Type B pancreatic cell (in vitro differentiated cells): Measurements from ENCODE around the gene WBP1L. TPM values are rescaled to one million over a fixed set of nuclear protein-coding genes. Genes with fewer than 3 reads are reported as not detected.
"Not testable (repeated sequence)": the region's sequence is repeated elsewhere in the genome, so short reads cannot be mapped to it uniquely, and the experiment has no call there.

Source experiments
- DNase-seq: peaks from one replicate; pipeline ENCODE4 v3.0.0; 2021; ENCODE audit warnings: mixed read lengths; ENCODE audit not compliant: unreplicated experiment; ENCODE audit errors: extremely low spot score
- H3K27ac Mint-ChIP-seq: 2 replicates; pipeline ENCODE4 v1.8.0; 2021; ENCODE audit warnings: mild to moderate bottlenecking, mixed read lengths
- H3K27me3 Mint-ChIP-seq: 2 replicates; pipeline ENCODE4 v1.8.0; 2021; ENCODE audit warnings: mixed read lengths
- H3K36me3 Mint-ChIP-seq: 2 replicates; pipeline ENCODE4 v1.8.0; 2021; ENCODE audit warnings: mixed read lengths
- H3K4me1 Mint-ChIP-seq: one replicate; pipeline ENCODE4 v1.8.0; 2021; ENCODE audit warnings: mixed read lengths; ENCODE audit not compliant: unreplicated experiment
- H3K4me3 Mint-ChIP-seq: 2 replicates; pipeline ENCODE4 v1.8.0; 2021; ENCODE audit warnings: mild to moderate bottlenecking, mixed read lengths
- H3K9me3 Mint-ChIP-seq: 2 replicates; pipeline ENCODE4 v1.8.0; 2021; ENCODE audit warnings: mixed read lengths
- CTCF ChIP-seq: fragments of 200-600 bp; sonication (generic); conservative IDR thresholded peaks from 2 replicates; pipeline ENCODE4 v1.5.0; 2021; ENCODE audit warnings: antibody characterized with exemption, mild to moderate bottlenecking
- total RNA-seq: library from RNA; stranded (reverse); gene quantifications from 2 replicates; pipeline ENCODE4 v1.2.1, GENCODE V29; 2021; ENCODE audit warnings: low replicate concordance

Gene WBP1L
- total RNA-seq, 1 donor from 2014 or later = 40.3 TPM

- Mint-ChIP-seq H3K9me3 (peaks cover 5% of the 10 kb centered on the region), H3K27ac (peak overlapping the region; percentile 64), H3K4me1 (peaks cover 31% of the 10 kb centered on the region), H3K4me3 (peak overlapping the region; percentile 62), H3K36me3 (peaks cover 8% of the 10 kb centered on the region), H3K27me3 (no peaks in the 10 kb centered on the region)
- no peak for DNase-seq
- TF ChIP-seq CTCF = no peak
Observed at GRCh38 chr10:102758240-102758932, 14.6 kb downstream of the WBP1L start.

DNA sequence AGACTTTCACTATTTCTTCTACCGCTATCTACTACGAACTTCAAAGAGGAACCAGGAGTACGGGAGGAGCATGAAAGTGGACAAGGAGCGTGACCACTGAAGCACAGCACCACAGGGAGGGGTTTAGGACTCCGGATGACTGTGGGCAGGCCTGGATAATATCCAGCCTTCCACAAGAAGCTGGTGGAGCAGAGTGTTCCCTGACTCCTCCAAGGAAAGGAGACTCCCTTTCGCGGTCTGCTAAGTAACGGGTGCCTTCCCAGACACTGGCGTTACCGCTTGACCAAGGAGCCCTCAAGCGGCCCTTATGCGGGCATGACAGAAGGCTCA lies 15.2 kb downstream of the WBP1L start:
- H3K9me3 Mint-ChIP-seq = not testable (repeated sequence)
- Mint-ChIP-seq H3K4me3 (peak overlapping the region; percentile 62), H3K27ac (peak overlapping the region; percentile 64)

DNA sequence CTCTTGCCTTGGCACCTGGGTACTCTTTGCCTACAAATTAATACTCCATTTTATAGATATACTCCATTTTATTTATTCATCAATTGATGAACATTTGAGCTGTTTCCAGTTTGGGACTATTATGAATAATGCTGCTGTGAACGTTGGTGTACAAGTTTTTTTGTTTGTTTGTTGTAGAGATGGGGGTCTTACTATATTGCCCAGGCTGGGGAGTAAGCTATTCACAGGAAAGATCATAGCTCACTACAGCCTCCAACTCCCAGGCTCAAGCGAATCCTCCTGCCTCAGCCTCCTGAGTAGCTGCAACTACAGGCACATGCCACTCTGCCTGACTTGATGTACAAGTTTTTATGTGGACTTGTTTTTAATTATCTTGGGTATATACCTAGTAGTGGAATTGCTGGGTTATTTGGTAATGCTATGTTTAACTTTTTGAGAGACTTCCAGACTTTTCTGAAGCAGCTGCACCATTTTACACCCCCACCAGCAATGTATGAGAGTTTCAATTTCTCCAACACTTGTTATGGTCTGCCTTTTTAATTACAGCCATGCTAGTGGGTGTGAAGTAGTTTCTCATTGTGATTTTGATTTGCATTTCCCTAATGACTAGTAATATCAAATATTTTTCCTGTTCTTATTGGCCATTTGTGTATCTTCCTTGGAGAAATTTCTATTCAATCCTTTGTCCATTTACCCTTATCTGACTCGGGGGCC lies 15.9 kb downstream of the WBP1L start:
- peaks cover 5% of the 10 kb centered on the region for H3K9me3 Mint-ChIP-seq
- H3K4me1 Mint-ChIP-seq = peaks cover 35% of the 10 kb centered on the region
- no peak overlapping the region for H3K27ac Mint-ChIP-seq
- peaks cover 8% of the 10 kb centered on the region for H3K36me3 Mint-ChIP-seq
- no peak for DNase-seq
- TF ChIP-seq CTCF = no peak
- H3K4me3 Mint-ChIP-seq = no peak overlapping the region
- H3K27me3 Mint-ChIP-seq = no peaks in the 10 kb centered on the region

More for the DNA sequence above, 15.2 kb downstream of the WBP1L start:
- not testable (repeated sequence) for H3K36me3 Mint-ChIP-seq, DNase-seq, H3K27me3 Mint-ChIP-seq
- H3K4me1 Mint-ChIP-seq = peaks cover 28% of the 10 kb centered on the region

- Mint-ChIP-seq H3K4me1 (peaks cover 48% of the 10 kb centered on the region), H3K36me3 (peaks cover 19% of the 10 kb centered on the region), H3K27me3 (no peaks in the 10 kb centered on the region), H3K9me3 (peaks cover 5% of the 10 kb centered on the region), H3K27ac (no peak overlapping the region), H3K4me3 (no peak overlapping the region)
- DNase-seq = no peak
- TF ChIP-seq CTCF = no peak
Observed at GRCh38 chr10:102761981-102762380, 18.2 kb downstream of the WBP1L start.

DNA sequence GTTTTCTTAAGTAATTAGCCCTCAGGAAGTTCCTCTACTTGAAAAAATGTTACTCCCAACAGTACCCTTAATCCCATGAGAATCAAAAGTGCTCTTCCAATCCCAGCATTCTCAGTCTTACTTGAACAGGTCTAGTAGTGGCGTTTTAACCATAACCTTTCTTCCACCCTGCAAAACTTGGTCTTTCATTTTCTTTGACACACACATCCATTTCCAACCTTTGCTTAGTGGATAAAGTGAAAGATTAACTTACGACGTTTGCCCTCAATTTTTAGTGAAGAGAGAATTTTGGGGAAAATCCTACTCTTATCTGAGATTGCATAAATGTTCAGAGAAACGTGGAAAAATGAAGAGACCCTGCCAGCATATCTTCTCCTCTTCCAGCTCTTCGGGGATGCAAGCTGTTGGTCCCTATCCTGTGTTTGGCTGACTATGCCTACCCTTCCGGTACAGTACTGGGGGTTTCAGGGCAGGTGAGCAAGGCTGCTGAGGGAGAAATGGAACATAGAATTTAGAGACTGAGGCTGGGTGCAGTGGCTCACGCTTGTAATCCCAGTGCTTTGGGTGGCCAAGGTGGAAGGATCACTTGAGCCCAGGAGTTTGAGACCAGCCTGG lies 18.8 kb downstream of the WBP1L start:
- peaks cover 19% of the 10 kb centered on the region for H3K36me3 Mint-ChIP-seq
- TF ChIP-seq CTCF = no peak
- no peak overlapping the region for H3K4me3 Mint-ChIP-seq
- peaks cover 53% of the 10 kb centered on the region for H3K4me1 Mint-ChIP-seq
- no peak for DNase-seq
- H3K27me3 Mint-ChIP-seq = no peaks in the 10 kb centered on the region
- peaks cover 5% of the 10 kb centered on the region for H3K9me3 Mint-ChIP-seq
- peak overlapping the region; percentile 8 for H3K27ac Mint-ChIP-seq

GRCh38 chr10:102763037-102763607 lies 19.4 kb downstream of the WBP1L start:
- peaks cover 56% of the 10 kb centered on the region for H3K4me1 Mint-ChIP-seq
- DNase-seq = no peak
- no peaks in the 10 kb centered on the region for H3K27me3 Mint-ChIP-seq
- H3K36me3 Mint-ChIP-seq = peaks cover 19% of the 10 kb centered on the region
- no peak overlapping the region for H3K4me3 Mint-ChIP-seq
- no peak overlapping the region for H3K27ac Mint-ChIP-seq
- peaks cover 4% of the 10 kb centered on the region for H3K9me3 Mint-ChIP-seq
- no peak for TF ChIP-seq CTCF
